Left renal pelvis (tissue), 4 donors: Measurements from ENCODE around the gene SPACDR. TPM values are rescaled to one million over a fixed set of nuclear protein-coding genes. Genes with fewer than 3 reads are reported as not detected.

Source experiments
- DNase-seq, 4 donors: peaks; one replicate each; pipeline ENCODE4 v3.0.0-alpha.2; 2013; ENCODE audit warnings: low read depth in 4 of 4, low spot score in 3 of 4
- polyA plus RNA-seq, 4 donors: library from polyadenylated mRNA; unstranded; fragments of 120-200 nt; gene quantifications; one replicate each; pipeline ENCODE4 v1.2.1, GENCODE V29; 2013; ENCODE audit not compliant: insufficient read length in 4 of 4

The SPACDR gene
- polyA plus RNA-seq, 4 donors = 0.59 to 3.0 (median 1.5) TPM

DNA sequence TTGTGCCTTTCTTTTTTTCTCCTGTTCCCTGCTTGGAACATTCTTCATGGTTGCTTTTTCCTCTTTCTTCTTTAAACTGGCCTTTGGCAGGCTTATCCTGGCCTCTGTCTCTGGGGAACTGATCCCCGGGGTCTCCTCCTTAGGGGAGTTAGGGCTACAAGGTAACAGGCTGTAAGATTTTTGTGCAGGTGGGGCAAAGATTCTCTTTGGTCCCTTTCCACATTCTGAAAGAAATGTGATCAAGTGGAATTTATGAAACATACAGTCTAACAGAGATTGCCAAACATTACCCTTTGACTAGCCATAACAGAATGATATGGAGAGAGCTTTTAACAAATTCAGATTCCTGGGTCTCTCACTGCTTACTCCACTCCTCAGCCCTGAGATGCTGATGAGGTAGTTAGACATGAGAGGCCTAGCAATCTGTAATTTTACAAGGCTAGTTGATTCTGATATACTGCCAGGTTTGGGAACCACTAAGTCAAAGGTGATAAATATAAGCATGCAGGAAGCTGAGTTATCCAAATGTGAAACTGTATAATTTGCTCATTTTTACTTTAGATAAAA is 44.3 kb downstream of the SPACDR start:
- no peak for DNase-seq

DNA sequence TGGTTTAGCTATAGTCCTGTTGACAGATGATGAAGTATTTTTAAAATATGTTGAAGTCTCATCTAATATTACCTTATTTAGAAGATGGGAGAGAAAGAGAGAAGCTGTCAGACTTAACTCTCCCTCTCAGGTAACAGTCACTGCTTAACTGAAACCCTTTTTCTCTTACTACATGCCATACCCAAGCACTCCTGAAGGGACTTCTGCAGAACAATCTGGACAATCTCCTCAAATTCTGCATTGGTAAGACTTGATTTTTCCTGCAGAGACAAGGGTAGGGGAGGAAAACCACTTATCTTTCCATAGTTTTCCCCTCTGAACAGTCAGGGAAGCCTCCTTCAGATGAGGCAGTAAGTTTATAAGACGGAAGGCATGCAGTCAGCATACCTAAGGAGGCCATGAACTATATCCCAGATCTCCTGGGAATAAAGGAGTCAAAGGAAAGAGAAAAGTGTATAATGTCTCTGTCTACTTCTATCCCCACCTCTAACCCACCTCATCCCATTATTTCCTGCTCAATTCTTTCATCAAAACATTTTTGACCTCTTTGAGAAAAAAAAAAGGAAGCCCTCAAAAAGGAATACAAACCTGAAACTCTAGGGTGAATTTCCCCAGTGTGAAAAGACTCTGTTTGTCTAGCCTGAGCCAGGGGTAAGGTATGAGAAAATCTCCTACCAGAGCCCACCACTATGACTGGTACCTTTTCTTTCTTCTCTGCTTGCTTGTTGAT is 45.0 kb downstream of the SPACDR start:
- DNase-seq = no peak

DNA sequence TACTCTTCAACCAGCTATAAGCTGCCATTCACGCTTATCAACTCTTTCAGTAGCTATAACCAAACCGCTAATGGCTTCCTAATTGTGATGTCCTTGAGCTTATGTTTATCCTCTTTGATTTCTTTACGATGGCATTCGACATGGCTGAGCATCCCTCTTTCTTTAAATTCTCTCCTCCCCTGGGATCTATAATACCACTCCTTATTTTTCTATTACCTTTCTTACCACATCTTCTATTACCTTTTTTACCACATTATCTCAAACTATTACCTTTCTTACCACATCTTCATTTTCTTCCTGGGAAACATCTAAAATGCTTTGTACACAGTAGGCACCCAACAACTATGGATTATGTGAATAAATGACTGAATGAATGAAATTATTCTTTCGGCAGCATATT is 48.6 kb downstream of the SPACDR start:
- DNase-seq = no peak

DNA sequence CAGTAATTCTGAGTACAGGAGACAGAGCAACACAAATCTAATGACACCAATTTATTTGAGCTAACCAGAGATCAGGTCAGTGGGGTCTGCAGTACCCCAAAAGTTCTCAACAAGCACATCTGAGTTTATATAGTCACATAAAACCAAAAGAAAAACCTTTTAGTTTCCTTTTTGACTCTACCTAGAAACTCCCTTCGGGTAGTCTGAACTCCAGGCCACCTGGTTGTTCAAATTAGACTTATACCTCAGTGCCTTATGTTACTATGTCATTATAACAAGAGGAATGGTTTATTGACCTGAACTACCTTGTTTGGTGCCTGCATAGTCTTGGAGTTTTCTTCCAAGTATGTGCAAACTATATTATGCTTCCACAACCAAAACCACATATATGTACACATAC is 50.2 kb downstream of the SPACDR start:
- DNase-seq = no peak

DNA sequence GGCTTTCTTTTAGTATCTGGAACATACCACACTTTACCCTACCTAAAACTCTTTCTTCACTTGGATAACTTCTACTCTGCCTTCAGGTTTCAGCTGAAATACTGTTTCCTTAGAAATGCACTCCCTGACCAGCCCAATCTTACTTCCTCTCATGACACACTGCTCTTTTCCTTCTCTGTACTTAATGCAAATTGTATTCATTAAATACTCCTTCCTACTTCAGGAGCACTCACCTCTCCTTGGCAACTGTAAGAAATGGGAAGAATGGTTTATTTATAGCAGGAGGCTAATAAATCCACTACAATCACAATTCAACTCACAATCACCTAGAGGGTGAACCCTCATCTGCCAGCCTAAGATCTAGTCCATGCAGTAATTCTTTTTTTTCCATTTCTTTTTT is 50.7 kb downstream of the SPACDR start:
- no peak for DNase-seq

DNA sequence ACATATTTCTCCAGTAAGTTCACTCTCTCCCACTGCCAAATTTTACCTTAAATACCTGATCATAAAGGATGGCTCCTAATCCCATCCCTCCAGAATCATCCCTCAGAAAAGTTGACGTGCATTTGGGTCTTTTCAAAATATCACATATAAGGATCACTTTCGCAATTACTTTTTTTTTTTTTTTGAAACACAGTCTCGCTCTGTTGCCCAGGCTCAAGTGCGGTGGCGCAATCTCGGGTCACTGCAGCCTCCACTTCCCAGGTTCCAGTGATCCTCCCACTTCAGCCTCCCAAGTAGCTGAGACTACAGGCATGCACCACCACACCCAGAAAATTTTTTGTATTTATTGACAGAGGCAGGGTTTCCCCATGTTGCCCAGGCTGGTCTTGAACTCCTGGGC is 53.0 kb downstream of the SPACDR start:
- DNase-seq = no peak

DNA sequence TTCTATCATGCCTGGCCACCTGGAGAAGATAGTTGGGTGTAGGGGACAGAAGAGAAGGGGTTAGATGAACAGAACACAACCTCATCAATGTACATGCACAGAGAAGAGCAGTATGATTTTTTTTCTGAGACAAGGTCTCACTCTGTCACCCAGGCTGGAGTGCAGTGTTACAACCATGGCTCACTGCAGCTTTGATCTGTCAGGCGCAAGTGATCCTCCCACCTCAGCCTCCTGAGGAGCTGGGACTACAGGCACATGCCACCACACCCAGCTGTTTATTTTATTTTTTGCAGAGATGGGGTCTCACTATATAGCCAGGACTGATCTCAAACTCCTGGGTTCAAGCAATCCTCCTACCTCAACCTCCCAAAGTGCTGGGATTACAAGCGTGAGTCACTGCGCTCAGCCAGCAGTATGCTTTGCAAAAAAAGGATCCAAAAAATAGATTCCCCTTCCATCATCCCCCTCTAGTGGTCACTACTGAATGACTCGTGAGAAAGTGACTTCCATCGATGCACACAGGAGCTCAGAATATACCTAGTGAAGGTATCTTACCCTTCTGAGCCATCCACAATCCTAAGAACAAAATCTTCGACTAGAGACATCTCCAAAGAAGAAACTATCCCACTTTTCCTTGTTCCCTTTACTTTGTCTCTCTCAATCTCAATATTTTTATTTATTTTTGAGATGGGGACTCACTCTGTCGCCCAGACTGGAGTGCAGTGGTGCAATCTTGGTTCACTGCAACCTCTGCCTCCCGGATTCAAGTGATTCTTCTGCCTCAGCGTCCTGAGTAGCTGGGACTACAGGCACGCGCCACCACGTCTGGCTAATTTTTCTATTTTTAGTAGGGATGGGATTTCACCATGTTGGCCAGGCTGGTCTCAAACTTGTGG is 56.5 kb downstream of the SPACDR start:
- peak in 1 of 4 donors; percentile 45 for DNase-seq

DNA sequence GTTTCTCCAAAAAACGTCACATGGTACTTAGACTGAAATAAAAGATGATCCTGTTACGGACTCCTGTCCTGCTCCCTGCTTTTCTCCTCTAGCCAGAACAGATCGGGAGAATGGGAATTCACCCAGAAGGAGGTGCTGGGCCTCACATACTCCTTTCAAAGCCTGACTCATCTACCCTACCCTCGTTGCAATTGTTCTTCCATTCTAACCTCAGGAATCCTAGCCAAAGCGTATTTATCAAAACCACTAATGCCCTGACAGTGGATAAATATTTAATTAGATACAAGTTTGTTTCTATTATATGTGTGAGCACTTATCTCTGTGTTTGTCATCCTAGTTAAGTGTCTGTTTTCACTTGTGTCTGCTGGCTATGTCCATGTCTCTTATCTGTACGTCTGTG is 57.3 kb downstream of the SPACDR start:
- DNase-seq = no peak

Other genes starting within 250 kb of the SPACDR start
- gene PVRIG, start 244.3 kb downstream of the SPACDR start, polyA plus RNA-seq = 1 to 10 TPM; 3.5 to 8.5 (median 5.2) TPM
- gene SPDYE3, start 156.6 kb downstream of the SPACDR start, polyA plus RNA-seq = 1 to 10 TPM; 5.0 to 8.9 (median 6.8) TPM
- 10 to 100 TPM; 21.5 to 61.4 (median 32.0) TPM for gene PILRB, start 106.1 kb downstream of the SPACDR start, polyA plus RNA-seq
- gene PILRA, start 90.8 kb downstream of the SPACDR start, polyA plus RNA-seq = 1 to 10 TPM; 4.1 to 6.9 (median 4.9) TPM
- 1 to 10 TPM; 5.2 to 8.1 (median 5.8) TPM for gene ZCWPW1, start 35.6 kb downstream of the SPACDR start, polyA plus RNA-seq
- gene MEPCE, start 34.4 kb downstream of the SPACDR start, polyA plus RNA-seq = 10 to 100 TPM; 46.6 to 64.1 (median 53.9) TPM
- gene PPP1R35, start 27.8 kb downstream of the SPACDR start, polyA plus RNA-seq = 10 to 100 TPM; 12.3 to 23.2 (median 15.0) TPM
- 10 to 100 TPM; 29.1 to 57.6 (median 33.6) TPM for gene TSC22D4, start 15.0 kb upstream of the SPACDR start, polyA plus RNA-seq
- gene NYAP1, start 19.7 kb upstream of the SPACDR start, polyA plus RNA-seq = 1 to 10 TPM; 1.6 to 4.2 (median 2.2) TPM
- gene AGFG2, start 74.9 kb upstream of the SPACDR start, polyA plus RNA-seq = 10 to 100 TPM; 10.8 to 16.3 (median 13.9) TPM
- 1 to 10 TPM; 2.4 to 9.6 (median 4.9) TPM for gene SAP25, start 109.6 kb upstream of the SPACDR start, polyA plus RNA-seq
- 10 to 100 TPM; 28.3 to 54.2 (median 42.0) TPM for gene LRCH4, start 121.9 kb upstream of the SPACDR start, polyA plus RNA-seq
- gene FBXO24, start 122.1 kb upstream of the SPACDR start, polyA plus RNA-seq = 1 to 10 TPM; 1.7 to 3.5 (median 2.3) TPM
- gene PCOLCE, start 138.1 kb upstream of the SPACDR start, polyA plus RNA-seq = 100 to 1,000 TPM; 129 to 641 (median 145) TPM
- 10 to 100 TPM; 23.5 to 34.9 (median 28.7) TPM for gene MOSPD3, start 148.3 kb upstream of the SPACDR start, polyA plus RNA-seq
- gene TFR2, start 177.3 kb upstream of the SPACDR start, polyA plus RNA-seq = 1 to 10 TPM in 3 of 4 donors, under 1 TPM in 1; 0.64 to 3.5 (median 1.3) TPM
- gene ACTL6B, start 192.2 kb upstream of the SPACDR start, polyA plus RNA-seq = under 1 TPM in 2 of 4 donors, not detected in 2; 0.19 to 0.22 TPM
- 100 to 1,000 TPM; 176 to 210 (median 199) TPM for gene GNB2, start 209.5 kb upstream of the SPACDR start, polyA plus RNA-seq
- 10 to 100 TPM; 30.0 to 63.8 (median 40.4) TPM for gene GIGYF1, start 230.0 kb upstream of the SPACDR start, polyA plus RNA-seq
- 10 to 100 TPM; 20.6 to 31.4 (median 23.9) TPM for gene POP7, start 241.9 kb upstream of the SPACDR start, polyA plus RNA-seq